PC-9 (cell line): ENCODE data around the gene FGFR2. TPM values are rescaled to one million over a fixed set of nuclear protein-coding genes. Genes with fewer than 3 reads are reported as not detected.

ENCODE experiments used
- BruUV-seq: library from RNA; stranded (reverse); fragments of 400-500 nt; replicated peaks from 2 replicates; lab custom pipeline; 2021; lab: Mats Ljungman, UMichigan
- CTCF ChIA-PET: fragments of 300-600 bp; sonication (Branson Sonifier 250); formaldehyde crosslinking; loops from one replicate; lab custom pipeline; 2022; ENCODE audit warnings: antibody characterized with exemption; lab: Charles Lee
- POLR2A ChIA-PET: fragments of 300-600 bp; sonication (Branson Sonifier 250); formaldehyde crosslinking; loops from one replicate; lab custom pipeline; 2022; ENCODE audit warnings: antibody characterized with exemption; ENCODE audit not compliant: unreplicated experiment; lab: Charles Lee
- DNase-seq, 2 experiments: peaks; one replicate each; pipeline versions ENCODE4 v3.0.0 to v3.0.0-alpha.2; 2015 to 2022; ENCODE audit warnings: mixed read lengths in 1 of 2
- H2AFZ ChIP-seq: fragments of 200-600 bp; sonication (generic); 2 replicates; pipeline ENCODE4 v1.8.1; 2017; ENCODE audit warnings: antibody characterized with exemption
- H3F3A ChIP-seq: fragments of 200-600 bp; sonication (generic); 2 replicates; pipeline ENCODE4 v1.8.1; 2017; ENCODE audit warnings: antibody characterized with exemption, mild to moderate bottlenecking, low read depth; ENCODE audit not compliant: insufficient read depth
- H3K27ac ChIP-seq: fragments of 200-600 bp; sonication (generic); 2 replicates; pipeline ENCODE4 v1.6.1; 2016; ENCODE audit warnings: mixed run types
- H3K27me3 ChIP-seq: fragments of 200-600 bp; sonication (generic); 2 replicates; pipeline ENCODE4 v1.6.1; 2016; ENCODE audit warnings: low read depth, mixed run types; ENCODE audit not compliant: insufficient read depth
- H3K36me3 ChIP-seq: fragments of 200-600 bp; sonication (generic); 2 replicates; pipeline ENCODE4 v1.6.1; 2016; ENCODE audit warnings: low read depth, mixed run types
- H3K4me1 ChIP-seq: fragments of 200-600 bp; sonication (generic); replicated peaks from 2 replicates; pipeline ENCODE4 v1.6.1; 2016; ENCODE audit warnings: mixed run types; ENCODE audit not compliant: insufficient read depth
- H3K4me2 ChIP-seq: fragments of 200-600 bp; sonication (generic); 2 replicates; pipeline ENCODE4 v1.6.1; 2017; ENCODE audit warnings: mixed run types
- H3K4me3 ChIP-seq: fragments of 200-600 bp; sonication (generic); 2 replicates; pipeline ENCODE4 v1.6.1; 2016; ENCODE audit warnings: mixed run types
- H3K79me2 ChIP-seq: fragments of 200-600 bp; sonication (generic); 2 replicates; pipeline ENCODE4 v1.6.1; 2017; ENCODE audit warnings: low read depth, mixed run types
- H3K9me2 ChIP-seq: fragments of 200-600 bp; sonication (generic); 2 replicates; pipeline ENCODE4 v1.8.1; 2017; ENCODE audit warnings: mild to moderate bottlenecking; ENCODE audit not compliant: insufficient read depth
- H3K9me3 ChIP-seq: fragments of 200-600 bp; sonication (generic); 2 replicates; pipeline ENCODE4 v1.8.1; 2016; ENCODE audit warnings: low read depth; ENCODE audit not compliant: insufficient read depth
- H4K20me1 ChIP-seq: fragments of 200-600 bp; sonication (generic); 2 replicates; pipeline ENCODE4 v1.8.1; 2017; ENCODE audit not compliant: insufficient read depth
- CTCF ChIP-seq: fragments of 200-600 bp; sonication (generic); conservative IDR thresholded peaks from 2 replicates; pipeline ENCODE4 v1.6.1; 2017; ENCODE audit warnings: mixed run types, antibody characterized with exemption, mild to moderate bottlenecking, moderate library complexity
- EZH2 ChIP-seq: fragments of 200-600 bp; sonication (generic); IDR thresholded peaks from 2 replicates; pipeline ENCODE4 v1.8.0; 2017; ENCODE audit warnings: antibody characterized with exemption, low read depth
- intact Hi-C: fragments of 100-400 bp; cut with micrococcal nuclease; formaldehyde crosslinking; loops from one replicate; pipeline ENCODE4 v1.10.0; 2022; ENCODE audit not compliant: unreplicated experiment
- total RNA-seq: library from RNA; stranded (reverse); gene quantifications from 2 replicates; pipeline ENCODE4 v1.2.3, GENCODE V29; 2021

FGFR2 gene
- total RNA-seq, 1 experiment from 2014 or later: not detected

DNA sequence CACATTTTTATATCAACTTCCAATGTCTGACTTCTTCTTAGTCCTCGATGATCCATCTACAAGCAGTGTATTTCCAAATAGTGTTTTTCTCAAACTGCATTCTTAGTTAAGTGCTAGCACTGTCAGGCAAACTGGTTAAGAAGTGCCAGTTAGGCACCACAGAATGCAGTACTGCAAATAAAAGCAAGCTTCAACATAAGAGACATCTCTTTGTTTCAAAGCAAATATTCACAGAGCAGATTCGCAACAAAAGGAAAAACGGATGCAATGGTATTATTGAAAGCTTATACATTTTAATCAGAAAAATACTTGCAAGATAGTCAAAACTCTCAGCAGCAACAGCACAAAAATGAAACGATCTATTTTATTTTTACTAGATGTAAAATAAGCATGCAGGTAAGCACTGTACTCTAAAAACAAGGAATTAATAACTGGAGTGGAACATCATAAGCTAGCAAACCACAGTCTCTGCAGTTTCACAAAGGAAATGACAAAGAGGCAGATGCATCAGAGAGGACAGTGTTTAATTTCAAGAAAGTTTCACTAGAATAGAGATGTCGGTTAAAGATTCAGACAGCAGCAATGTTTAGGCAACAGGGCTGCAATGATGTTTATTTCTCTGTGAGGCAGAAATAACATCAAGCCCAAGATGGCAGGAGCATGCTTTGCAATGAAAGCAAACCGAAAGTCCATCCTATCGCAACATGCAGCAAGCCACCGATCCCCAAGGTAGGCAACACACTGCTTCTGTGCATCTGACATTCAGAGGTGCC is 82.0 kb downstream of the FGFR2 start:
- Histone ChIP-seq H2AFZ (no peak overlapping the region), H3K27me3 (peaks cover 68% of the 10 kb centered on the region), H4K20me1 (no peaks in the 10 kb centered on the region), H3K9me2 (no peaks in the 10 kb centered on the region), H3K4me1 (no peaks in the 10 kb centered on the region), H3K36me3 (no peaks in the 10 kb centered on the region), H3K4me3 (no peak overlapping the region), H3K9me3 (no peaks in the 10 kb centered on the region), H3K79me2 (no peaks in the 10 kb centered on the region), H3K4me2 (no peak overlapping the region), H3K27ac (no peak overlapping the region), H3F3A (no peaks in the 10 kb centered on the region)
- intact Hi-C loops: no loop called here
- BruUV-seq: no TSS peak
- TF ChIP-seq CTCF: no peak
- no peak for TF ChIP-seq EZH2
- no peak for DNase-seq
- POLR2A ChIA-PET: no interaction called here
- CTCF ChIA-PET: no interaction called here

DNA sequence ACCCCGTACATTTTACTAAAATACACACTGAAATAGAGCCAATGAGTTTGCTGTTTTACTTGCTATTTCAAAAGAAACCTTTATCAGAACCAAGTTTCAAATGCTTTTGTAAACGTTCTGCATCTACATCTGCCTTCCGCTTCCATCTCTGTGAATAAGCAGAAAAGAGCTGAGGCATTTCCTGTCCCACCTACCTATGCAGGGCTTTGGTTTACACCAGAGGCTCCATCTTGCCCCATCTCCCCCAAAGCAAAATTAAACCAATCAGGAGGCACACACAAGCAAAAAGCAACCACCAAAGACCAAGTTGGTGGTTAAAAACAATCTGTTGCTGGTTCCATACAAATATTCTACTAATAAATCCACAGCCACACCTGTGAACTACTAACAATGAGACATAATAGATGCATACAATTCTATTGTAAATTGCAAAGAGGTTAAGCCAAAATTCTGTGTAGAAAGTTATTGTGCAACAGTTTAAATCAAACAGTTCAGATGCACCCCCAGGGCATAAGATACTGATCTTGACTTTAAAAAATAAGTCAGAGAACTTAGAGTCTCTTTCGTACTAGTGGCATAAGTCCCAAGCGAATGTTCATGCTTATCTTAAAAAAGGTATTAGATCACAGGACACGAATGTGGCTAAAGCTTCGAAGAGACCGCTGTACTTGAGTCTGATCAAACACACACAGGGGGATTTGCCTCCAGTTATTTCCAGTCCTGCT is 83.9 kb downstream of the FGFR2 start:
- intact Hi-C loops: no loop called here
- BruUV-seq: no TSS peak
- Histone ChIP-seq H3K4me3 (no peak overlapping the region), H2AFZ (no peak overlapping the region), H3K4me1 (no peaks in the 10 kb centered on the region), H3K4me2 (no peak overlapping the region), H3F3A (no peaks in the 10 kb centered on the region), H3K9me2 (no peaks in the 10 kb centered on the region), H3K9me3 (no peaks in the 10 kb centered on the region), H3K36me3 (no peaks in the 10 kb centered on the region), H4K20me1 (no peaks in the 10 kb centered on the region), H3K27ac (no peak overlapping the region), H3K79me2 (no peaks in the 10 kb centered on the region), H3K27me3 (peaks cover 57% of the 10 kb centered on the region)
- ChIA-PET POLR2A (no interaction called here), CTCF (no interaction called here)
- no peak for DNase-seq
- TF ChIP-seq EZH2 (no peak), CTCF (no peak)

GRCh38 chr10:121511943-121512342 is 86.3 kb downstream of the FGFR2 start:
- intact Hi-C loops: no loop called here
- BruUV-seq: no TSS peak

More at GRCh38 chr10:121511943-121512342, 86.3 kb downstream of the FGFR2 start:
- H3K4me3 ChIP-seq: no peak overlapping the region
- H3K9me3 ChIP-seq: no peaks in the 10 kb centered on the region
- no peak for DNase-seq
- no peaks in the 10 kb centered on the region for H4K20me1 ChIP-seq
- TF ChIP-seq EZH2: no peak
- TF ChIP-seq CTCF: no peak
- CTCF ChIA-PET: no interaction called here
- H3K27ac ChIP-seq: no peak overlapping the region
- H2AFZ ChIP-seq: no peak overlapping the region
- no peaks in the 10 kb centered on the region for H3K9me2 ChIP-seq
- no peak overlapping the region for H3K4me2 ChIP-seq
- no peaks in the 10 kb centered on the region for H3K36me3 ChIP-seq
- POLR2A ChIA-PET: no interaction called here
- peaks cover 39% of the 10 kb centered on the region for H3K27me3 ChIP-seq
- H3K79me2 ChIP-seq: no peaks in the 10 kb centered on the region
- H3F3A ChIP-seq: no peaks in the 10 kb centered on the region
- no peaks in the 10 kb centered on the region for H3K4me1 ChIP-seq
